ENCODE results near the gene CLN6. TPM values are rescaled to one million over a fixed set of nuclear protein-coding genes. Genes with fewer than 3 reads are reported as not detected.
"Not testable (repeated sequence)": the region's sequence is repeated elsewhere in the genome, so short reads cannot be mapped to it uniquely, and the experiment has no call there.

The CLN6 gene
- total RNA-seq, 1 donor from 2014 or later, result 24.4 TPM

GRCh38 chr15:68173119-68173518, 56.4 kb downstream of the CLN6 start:
- Mint-ChIP-seq H3K27ac (no peak overlapping the region), H3K27me3 (ENCODE audit: insufficient read depth, low read depth) (no peaks in the 10 kb centered on the region), H3K36me3 (peaks cover 20% of the 10 kb centered on the region), H3K9me3 (no peaks in the 10 kb centered on the region), H3K4me1 (no peaks in the 10 kb centered on the region), H3K4me3 (no peak overlapping the region)
- H3K36me3 ChIP-seq, result peaks cover 17% of the 10 kb centered on the region
- no peak overlapping the region for H3K27ac ChIP-seq
- no peak overlapping the region for H3K4me2 ChIP-seq
- TF ChIP-seq EZH2 (IDR thresholded peaks at IDR 0.05) (no peak), EZH2phosphoT487 (IDR thresholded peaks at IDR 0.05) (no peak)
- TF ChIP-seq, protein P1, sequence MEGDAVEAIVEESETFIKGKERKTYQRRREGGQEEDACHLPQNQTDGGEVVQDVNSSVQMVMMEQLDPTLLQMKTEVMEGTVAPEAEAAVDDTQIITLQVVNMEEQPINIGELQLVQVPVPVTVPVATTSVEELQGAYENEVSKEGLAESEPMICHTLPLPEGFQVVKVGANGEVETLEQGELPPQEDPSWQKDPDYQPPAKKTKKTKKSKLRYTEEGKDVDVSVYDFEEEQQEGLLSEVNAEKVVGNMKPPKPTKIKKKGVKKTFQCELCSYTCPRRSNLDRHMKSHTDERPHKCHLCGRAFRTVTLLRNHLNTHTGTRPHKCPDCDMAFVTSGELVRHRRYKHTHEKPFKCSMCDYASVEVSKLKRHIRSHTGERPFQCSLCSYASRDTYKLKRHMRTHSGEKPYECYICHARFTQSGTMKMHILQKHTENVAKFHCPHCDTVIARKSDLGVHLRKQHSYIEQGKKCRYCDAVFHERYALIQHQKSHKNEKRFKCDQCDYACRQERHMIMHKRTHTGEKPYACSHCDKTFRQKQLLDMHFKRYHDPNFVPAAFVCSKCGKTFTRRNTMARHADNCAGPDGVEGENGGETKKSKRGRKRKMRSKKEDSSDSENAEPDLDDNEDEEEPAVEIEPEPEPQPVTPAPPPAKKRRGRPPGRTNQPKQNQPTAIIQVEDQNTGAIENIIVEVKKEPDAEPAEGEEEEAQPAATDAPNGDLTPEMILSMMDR (IDR thresholded peaks at IDR 0.05), result no peak
- DNase-seq (ENCODE audit: low spot score), result no peak
- no peak overlapping the region for H3K4me3 ChIP-seq
- H3K9me3 ChIP-seq (ENCODE audit: low read depth), result no peaks in the 10 kb centered on the region
- H3K27me3 ChIP-seq, result no peaks in the 10 kb centered on the region
- H3K9ac ChIP-seq, result no peak overlapping the region
- H4K20me1 ChIP-seq (ENCODE audit: low read depth), result no peaks in the 10 kb centered on the region
- H3K4me1 ChIP-seq, result no peaks in the 10 kb centered on the region
- no peak overlapping the region for H2AFZ ChIP-seq (replicated peaks)
- H3F3A ChIP-seq (ENCODE audit: low read depth), result no peaks in the 10 kb centered on the region
- no peaks in the 10 kb centered on the region for H3K79me2 ChIP-seq (ENCODE audit: low read depth)

- not testable (repeated sequence) for H3K27ac Mint-ChIP-seq; H3K27ac ChIP-seq; DNase-seq (ENCODE audit: low spot score); H3K4me3 Mint-ChIP-seq; H3K4me2 ChIP-seq; H3K27me3 ChIP-seq; H2AFZ ChIP-seq (replicated peaks); H3K27me3 Mint-ChIP-seq (ENCODE audit: insufficient read depth, low read depth); H3K4me3 ChIP-seq; H3K9ac ChIP-seq; H3K79me2 ChIP-seq (ENCODE audit: low read depth); H3F3A ChIP-seq (ENCODE audit: low read depth); H3K9me3 Mint-ChIP-seq; H3K4me1 ChIP-seq; H3K4me1 Mint-ChIP-seq; H4K20me1 ChIP-seq (ENCODE audit: low read depth); H3K9me3 ChIP-seq (ENCODE audit: low read depth)
- H3K36me3 ChIP-seq, result peaks cover 17% of the 10 kb centered on the region
- H3K36me3 Mint-ChIP-seq, result peaks cover 14% of the 10 kb centered on the region
Measured at GRCh38 chr15:68172037-68172436, 57.5 kb downstream of the CLN6 start.

DNA sequence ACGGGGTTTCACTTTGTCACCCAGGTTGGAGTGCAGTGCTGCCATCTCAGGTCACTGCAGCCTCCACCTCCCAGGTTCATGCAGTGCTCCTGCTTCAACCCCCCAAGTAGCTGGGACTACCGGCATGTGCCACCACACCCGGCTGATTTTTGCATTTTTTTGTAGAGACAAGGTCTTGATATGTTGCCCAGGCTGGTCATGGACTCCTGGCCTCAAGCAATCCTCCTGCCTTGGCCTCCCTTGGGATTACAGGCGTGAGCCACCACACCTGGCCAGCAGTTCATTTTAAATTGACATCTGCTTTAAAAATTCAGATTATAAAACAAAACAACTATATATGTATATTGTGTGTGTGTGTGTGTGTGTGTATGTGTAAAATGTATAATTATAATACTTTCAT, 62.7 kb downstream of the CLN6 start:
- no peak overlapping the region for H3K4me3 Mint-ChIP-seq
- TF ChIP-seq, protein P1 (IDR thresholded peaks at IDR 0.05), result no peak
- TF ChIP-seq EZH2 (IDR thresholded peaks at IDR 0.05), result no peak
- TF ChIP-seq EZH2phosphoT487 (IDR thresholded peaks at IDR 0.05), result no peak
- H3K27me3 Mint-ChIP-seq (ENCODE audit: insufficient read depth, low read depth), result no peaks in the 10 kb centered on the region
- Histone ChIP-seq H3K79me2 (ENCODE audit: low read depth) (no peaks in the 10 kb centered on the region), H3K9me3 (ENCODE audit: low read depth) (no peaks in the 10 kb centered on the region), H3K27me3 (no peaks in the 10 kb centered on the region), H3F3A (ENCODE audit: low read depth) (no peaks in the 10 kb centered on the region), H2AFZ (replicated peaks) (no peak overlapping the region), H3K4me2 (no peak overlapping the region), H3K27ac (no peak overlapping the region), H3K36me3 (peaks cover 7% of the 10 kb centered on the region), H3K4me3 (no peak overlapping the region), H3K4me1 (no peaks in the 10 kb centered on the region), H4K20me1 (ENCODE audit: low read depth) (no peaks in the 10 kb centered on the region), H3K9ac (no peak overlapping the region)
- peaks cover 2% of the 10 kb centered on the region for H3K9me3 Mint-ChIP-seq
- peaks cover 18% of the 10 kb centered on the region for H3K36me3 Mint-ChIP-seq
- DNase-seq (ENCODE audit: low spot score), result no peak
- no peaks in the 10 kb centered on the region for H3K4me1 Mint-ChIP-seq
- H3K27ac Mint-ChIP-seq, result no peak overlapping the region

- TF ChIP-seq, protein P1 (IDR thresholded peaks at IDR 0.05), result no peak
- no peak for TF ChIP-seq EZH2phosphoT487 (IDR thresholded peaks at IDR 0.05)
- TF ChIP-seq EZH2 (IDR thresholded peaks at IDR 0.05), result no peak
- no peaks in the 10 kb centered on the region for H3K27me3 ChIP-seq
- H2AFZ ChIP-seq (replicated peaks), result no peak overlapping the region
- no peak for DNase-seq (ENCODE audit: low spot score)
- no peak overlapping the region for H3K27ac ChIP-seq
- H3F3A ChIP-seq (ENCODE audit: low read depth), result no peaks in the 10 kb centered on the region
- no peaks in the 10 kb centered on the region for H3K4me1 ChIP-seq
- no peak overlapping the region for H3K4me2 ChIP-seq
- H3K36me3 ChIP-seq, result peaks cover 22% of the 10 kb centered on the region
- no peak overlapping the region for H3K9ac ChIP-seq
- H3K27ac Mint-ChIP-seq, result no peak overlapping the region
- H3K79me2 ChIP-seq (ENCODE audit: low read depth), result no peaks in the 10 kb centered on the region
- H3K4me3 ChIP-seq, result no peak overlapping the region
- H3K9me3 ChIP-seq (ENCODE audit: low read depth), result no peaks in the 10 kb centered on the region
- H3K27me3 Mint-ChIP-seq (ENCODE audit: insufficient read depth, low read depth), result no peaks in the 10 kb centered on the region
- H3K36me3 Mint-ChIP-seq, result peaks cover 30% of the 10 kb centered on the region
- no peak overlapping the region for H3K4me3 Mint-ChIP-seq
- H3K9me3 Mint-ChIP-seq, result peaks cover 5% of the 10 kb centered on the region
- no peaks in the 10 kb centered on the region for H4K20me1 ChIP-seq (ENCODE audit: low read depth)
- H3K4me1 Mint-ChIP-seq, result no peaks in the 10 kb centered on the region
Measured at GRCh38 chr15:68163191-68163590, 66.3 kb downstream of the CLN6 start.
